Stimulated activated naive B cell treated with anti-CD40 and anti-IgM and Interleukin-4, amounts not matched to agents 10 μg/mL and 1 μg/mL and 100 μg/mL, for 72 hours (primary cell): Measurements from ENCODE around the gene MACO1.

Source experiments
- ATAC-seq, 2 donors: fragments of 150-1000 bp; cut with Tn5 transposase; replicated peaks; 2 replicates each; pipeline ENCODE4 v1.10.0; 2021; ENCODE audit warnings: moderate library complexity in 1 of 2
- DNase-seq: peaks from one replicate; pipeline ENCODE4 v3.0.0; 2021
- H3K27ac Mint-ChIP-seq: one replicate; pipeline ENCODE4 v1.8.0; 2022; ENCODE audit warnings: mild to moderate bottlenecking, mixed read lengths
- H3K27me3 Mint-ChIP-seq, 2 donors: one replicate each; pipeline ENCODE4 v1.8.0; 2022; ENCODE audit warnings: mixed read lengths in 2 of 2
- H3K36me3 Mint-ChIP-seq, 2 donors: one replicate each; pipeline ENCODE4 v1.8.0; 2022; ENCODE audit warnings: mixed read lengths in 2 of 2, mild to moderate bottlenecking in 1 of 2
- H3K4me1 Mint-ChIP-seq, 2 donors: one replicate each; pipeline ENCODE4 v1.8.0; 2022; ENCODE audit warnings: mixed read lengths in 2 of 2, mild to moderate bottlenecking in 1 of 2
- H3K4me3 Mint-ChIP-seq, 2 donors: one replicate each; pipeline ENCODE4 v1.8.0; 2022; ENCODE audit warnings: mild to moderate bottlenecking in 2 of 2, mixed read lengths in 2 of 2, moderate library complexity in 1 of 2
- H3K9me3 Mint-ChIP-seq, 2 donors: one replicate each; pipeline ENCODE4 v1.8.0; 2022; ENCODE audit warnings: mixed read lengths in 2 of 2, mild to moderate bottlenecking in 1 of 2

MACO1 gene

GRCh38 chr1:25549273-25550154 lies 118.8 kb downstream of the MACO1 start:
- peaks cover 3 to 5% of the 10 kb centered on the region in 2 donors for H3K36me3 Mint-ChIP-seq
- H3K4me3 Mint-ChIP-seq, result peak overlapping the region; percentile 63 to 71
- H3K4me1 Mint-ChIP-seq, result peaks cover 37 to 51% of the 10 kb centered on the region in 2 donors
- no peaks in the 10 kb centered on the region for H3K9me3 Mint-ChIP-seq
- peak overlapping the region; percentile 90 for H3K27ac Mint-ChIP-seq
- peak; percentile 96 to 99 for ATAC-seq
- DNase-seq, result peak; percentile 75
- peaks cover 0 to 5% of the 10 kb centered on the region in 2 donors for H3K27me3 Mint-ChIP-seq
